Lower lobe of right lung (tissue), 2 donors: Measurements from ENCODE around the gene OR5AC2. TPM values are rescaled to one million over a fixed set of nuclear protein-coding genes. Genes with fewer than 3 reads are reported as not detected.

Experiments
- ATAC-seq, 2 donors: fragments of 200-7000 bp; cut with Tn5 transposase; one replicate each; pipeline ENCODE4 v1.9.1; 2020 to 2022; ENCODE audit warnings: mild to moderate bottlenecking in 2 of 2, moderate library complexity in 2 of 2
- DNase-seq: peaks from one replicate; pipeline ENCODE4 v3.0.0-alpha.2; 2020
- H3K27ac ChIP-seq: fragments of 200-600 bp; one replicate; pipeline ENCODE4 v1.8.0; 2022
- H3K27me3 ChIP-seq: fragments of 200-600 bp; one replicate; pipeline ENCODE4 v1.8.0; 2022; ENCODE audit warnings: low read depth
- H3K36me3 ChIP-seq: fragments of 200-600 bp; one replicate; pipeline ENCODE4 v1.8.0; 2022; ENCODE audit warnings: mild to moderate bottlenecking
- H3K4me1 ChIP-seq: fragments of 200-600 bp; one replicate; pipeline ENCODE4 v1.8.0; 2022
- H3K4me3 ChIP-seq: fragments of 200-600 bp; one replicate; pipeline ENCODE4 v1.8.0; 2022; ENCODE audit warnings: mild to moderate bottlenecking
- H3K9me3 ChIP-seq: fragments of 200-600 bp; one replicate; pipeline ENCODE4 v1.8.0; 2022
- CTCF ChIP-seq: fragments of 200-600 bp; IDR thresholded peaks from one replicate; pipeline ENCODE4 v1.8.0; 2022; ENCODE audit warnings: antibody characterized with exemption, mild to moderate bottlenecking
- intact Hi-C: fragments of 100-400 bp; cut with DNase I; formaldehyde crosslinking; loops from one replicate; pipeline ENCODE4 v1.11.0; 2022
- total RNA-seq: library from RNA; stranded (reverse); fragmentation: NEBNext Ultra II Directional; extraction: Animal tissue kit (Norgen Biotek cat#: 25700); gene quantifications from one replicate; pipeline ENCODE4 v1.2.1, GENCODE V29; 2021
- donor health status: DM: no; HTN: yes; CAD: no; lungs with severe emphysema.

The OR5AC2 gene
- total RNA-seq, 1 donor from 2014 or later = not detected

GRCh38 chr3:98109807-98110549, 23.0 kb downstream of the OR5AC2 start:
- Histone ChIP-seq H3K27ac (no peak overlapping the region), H3K4me3 (no peak overlapping the region), H3K4me1 (no peaks in the 10 kb centered on the region), H3K27me3 (no peaks in the 10 kb centered on the region), H3K36me3 (no peaks in the 10 kb centered on the region), H3K9me3 (no peaks in the 10 kb centered on the region)
- DNase-seq = no peak
- no peak for ATAC-seq
- intact Hi-C loops = no loop called here
- no peak for TF ChIP-seq CTCF

- ATAC-seq (no peak), DNase-seq (no peak)
- Histone ChIP-seq H3K36me3 (no peaks in the 10 kb centered on the region), H3K9me3 (no peaks in the 10 kb centered on the region), H3K4me1 (no peaks in the 10 kb centered on the region), H3K4me3 (no peak overlapping the region), H3K27ac (no peak overlapping the region), H3K27me3 (no peaks in the 10 kb centered on the region)
- no peak for TF ChIP-seq CTCF
- intact Hi-C loops = no loop called here
Observed at GRCh38 chr3:98110550-98110908, 23.6 kb downstream of the OR5AC2 start.

- Histone ChIP-seq H3K36me3 (no peaks in the 10 kb centered on the region), H3K4me1 (no peaks in the 10 kb centered on the region), H3K9me3 (peaks cover 3% of the 10 kb centered on the region), H3K27ac (no peak overlapping the region), H3K4me3 (no peak overlapping the region), H3K27me3 (no peaks in the 10 kb centered on the region)
- ATAC-seq (no peak), DNase-seq (no peak)
- intact Hi-C loops = no loop called here
- no peak for TF ChIP-seq CTCF
Observed at GRCh38 chr3:98114264-98114663, 27.3 kb downstream of the OR5AC2 start.

GRCh38 chr3:98115717-98116116, 28.7 kb downstream of the OR5AC2 start:
- intact Hi-C loops = no loop called here
- H3K4me1 ChIP-seq = no peaks in the 10 kb centered on the region

GRCh38 chr3:98130421-98130820, 43.4 kb downstream of the OR5AC2 start, which contains the start of gene OR5H1:
Gene OR5H1 (plus strand): TSS chr3:98130721. CDS start chr3:98132698, 1,977 bp downstream.
- ATAC-seq (no peak), DNase-seq (no peak)
- TF ChIP-seq CTCF = no peak
- Histone ChIP-seq H3K36me3 (no peaks in the 10 kb centered on the region), H3K4me3 (no peak within 1 kb of the TSS), H3K27ac (no peak within 1 kb of the TSS), H3K9me3 (no peaks in the 10 kb centered on the region), H3K4me1 (no peaks in the 10 kb centered on the region), H3K27me3 (no peaks in the 10 kb centered on the region)
- intact Hi-C loops = no loop called here

More at GRCh38 chr3:98115717-98116116, 28.7 kb downstream of the OR5AC2 start:
- H3K9me3 ChIP-seq = peaks cover 3% of the 10 kb centered on the region
- no peak overlapping the region for H3K27ac ChIP-seq
- no peaks in the 10 kb centered on the region for H3K36me3 ChIP-seq
- H3K27me3 ChIP-seq = no peaks in the 10 kb centered on the region
- ATAC-seq = no peak
- DNase-seq = no peak
- no peak for TF ChIP-seq CTCF
- H3K4me3 ChIP-seq = no peak overlapping the region
